GM21447 (cell line): ENCODE measurements around the gene KCNH1.

ENCODE experiments used
- ATAC-seq: cut with Tn5 transposase; IDR thresholded peaks from one replicate; pipeline ENCODE4 v1.9.1; 2021; ENCODE audit not compliant: unreplicated experiment

KCNH1 gene

DNA sequence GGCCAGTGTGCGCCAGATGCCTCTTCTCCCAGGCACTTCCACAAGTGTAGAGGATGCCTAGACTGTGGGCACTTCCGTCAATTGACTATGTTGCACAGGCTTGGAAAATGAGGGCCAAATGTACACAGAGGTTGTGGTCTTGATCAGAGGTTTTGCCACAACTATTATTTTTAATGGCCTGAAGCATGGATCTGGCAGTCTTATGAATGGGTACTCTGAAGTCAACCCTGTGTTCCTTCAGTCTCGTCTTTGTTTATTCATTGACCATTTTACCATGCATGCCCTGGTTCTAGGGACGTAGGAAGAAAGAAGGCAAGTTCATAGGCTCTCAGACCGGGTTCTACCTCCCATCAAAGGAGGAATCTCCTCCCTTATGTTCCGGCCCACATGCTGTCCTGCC lies 476.1 kb downstream of the KCNH1 start:
- no peak for ATAC-seq

GRCh38 chr1:210655511-210655910 lies 478.4 kb downstream of the KCNH1 start:
- no peak for ATAC-seq

- ATAC-seq: no peak
Measured at GRCh38 chr1:210654176-210654981, 479.6 kb downstream of the KCNH1 start.

DNA sequence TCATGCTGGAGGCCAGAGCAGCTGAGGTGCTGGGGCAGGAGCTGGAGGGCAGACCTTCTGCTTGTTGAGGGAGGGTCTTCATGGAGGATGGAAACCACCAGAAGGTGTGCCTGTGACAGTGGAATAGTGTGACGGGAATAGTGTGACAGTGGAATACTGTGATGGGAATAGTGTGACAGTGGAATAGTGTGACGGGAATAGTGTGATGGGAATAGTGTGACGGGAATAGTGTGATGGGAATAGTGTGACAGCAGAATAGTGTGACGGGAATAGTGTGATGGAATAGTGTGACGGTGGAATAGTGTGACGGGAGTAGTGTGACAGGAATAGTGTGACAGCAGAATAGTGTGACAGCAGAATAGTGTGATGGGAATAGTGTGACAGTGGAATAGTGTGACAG lies 480.2 kb downstream of the KCNH1 start:
- no peak for ATAC-seq

DNA sequence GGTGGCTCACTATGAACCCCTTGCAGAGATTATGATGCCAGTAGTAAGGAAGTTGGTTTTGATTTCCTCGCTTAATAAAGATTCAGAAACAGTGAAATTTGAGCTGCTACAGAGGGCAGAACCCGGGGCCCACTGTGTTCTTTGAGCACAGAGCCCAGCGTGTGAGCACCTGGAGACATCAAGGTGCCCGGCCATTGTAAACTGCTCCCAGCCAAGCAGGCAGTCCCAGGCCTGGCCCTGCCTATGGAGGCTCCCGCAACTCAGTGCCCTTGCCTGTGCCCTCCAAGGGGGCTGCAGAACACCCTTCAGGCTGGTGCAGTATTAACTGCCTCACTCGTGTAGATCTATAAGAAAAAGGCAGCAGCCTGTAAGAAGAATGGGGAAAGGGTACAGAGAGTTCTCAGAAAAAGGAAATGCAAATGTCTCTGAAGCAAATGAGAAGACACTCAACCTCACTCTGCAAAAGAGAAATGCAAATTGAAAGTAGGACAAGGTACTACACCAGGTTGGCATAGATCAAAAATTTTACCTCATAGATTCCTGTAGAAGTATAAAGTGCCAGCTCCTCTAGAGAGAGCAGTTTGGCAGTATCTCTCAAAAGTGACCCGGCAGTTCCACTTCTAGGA lies 481.5 kb downstream of the KCNH1 start:
- ATAC-seq: no peak

GRCh38 chr1:210650403-210650802 lies 483.5 kb downstream of the KCNH1 start:
- ATAC-seq: no peak

- ATAC-seq: no peak
Measured at GRCh38 chr1:210648588-210649269, 485.2 kb downstream of the KCNH1 start.

GRCh38 chr1:210647406-210648333 lies 486.3 kb downstream of the KCNH1 start:
- no peak for ATAC-seq

DNA sequence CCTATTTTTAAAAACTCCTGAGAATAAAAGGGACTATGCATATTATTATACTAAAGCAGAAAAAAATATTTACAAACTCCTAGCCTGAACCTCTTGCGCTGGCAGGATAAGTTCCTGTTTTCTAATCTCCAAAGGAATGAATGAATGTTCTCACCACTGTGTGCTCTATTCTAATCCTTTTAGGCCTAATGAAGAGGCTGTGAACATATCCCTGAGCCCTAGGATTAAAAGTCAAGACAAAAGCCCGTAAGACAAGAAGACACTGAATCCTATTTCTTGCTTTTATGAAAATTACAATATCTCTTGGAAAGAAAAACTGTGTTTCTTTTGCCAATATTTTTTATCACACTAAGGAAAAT lies 487.7 kb downstream of the KCNH1 start:
- no peak for ATAC-seq

- no peak for ATAC-seq
Measured at GRCh38 chr1:210645582-210646257, 488.2 kb downstream of the KCNH1 start.

DNA sequence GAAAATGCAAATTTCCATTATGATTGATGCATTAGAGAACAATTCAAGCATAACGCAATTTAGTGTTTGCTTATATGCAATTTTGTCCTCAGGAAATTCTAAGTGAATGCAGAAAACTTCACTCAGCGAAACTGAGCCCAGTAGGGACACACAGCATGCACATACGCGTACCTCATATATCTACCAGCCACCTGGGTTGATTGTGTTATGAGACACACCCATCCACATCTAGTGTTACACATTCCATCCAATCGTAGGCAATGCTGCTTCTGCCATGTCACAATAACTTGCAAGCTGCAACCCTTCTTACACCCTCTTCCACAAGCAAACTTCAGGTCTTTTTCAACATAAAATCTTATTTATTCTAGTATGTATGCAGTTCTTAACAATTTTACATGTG lies 492.4 kb downstream of the KCNH1 start:
- ATAC-seq: no peak

GRCh38 chr1:210635108-210635507 lies 498.8 kb downstream of the KCNH1 start:
- ATAC-seq: no peak

DNA sequence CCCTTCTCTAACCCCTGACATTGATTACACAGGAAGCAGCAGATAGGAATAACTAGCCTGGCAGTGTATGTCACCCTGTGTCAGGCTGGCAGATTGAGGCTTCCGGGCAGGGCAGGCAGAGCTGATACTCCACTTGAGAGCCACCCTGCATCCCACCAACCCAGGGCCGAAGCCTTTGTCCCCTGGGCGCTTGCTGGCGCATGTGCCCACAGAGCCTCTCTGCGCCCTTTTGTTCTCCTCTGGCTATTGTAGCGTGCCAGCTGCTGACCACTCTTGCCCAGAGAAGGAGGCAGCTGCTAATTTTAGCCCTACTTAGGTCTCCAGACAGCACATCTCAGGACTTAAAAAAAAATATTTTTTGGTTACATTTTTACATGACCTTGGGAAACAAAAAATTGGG lies 500.3 kb downstream of the KCNH1 start:
- no peak for ATAC-seq

DNA sequence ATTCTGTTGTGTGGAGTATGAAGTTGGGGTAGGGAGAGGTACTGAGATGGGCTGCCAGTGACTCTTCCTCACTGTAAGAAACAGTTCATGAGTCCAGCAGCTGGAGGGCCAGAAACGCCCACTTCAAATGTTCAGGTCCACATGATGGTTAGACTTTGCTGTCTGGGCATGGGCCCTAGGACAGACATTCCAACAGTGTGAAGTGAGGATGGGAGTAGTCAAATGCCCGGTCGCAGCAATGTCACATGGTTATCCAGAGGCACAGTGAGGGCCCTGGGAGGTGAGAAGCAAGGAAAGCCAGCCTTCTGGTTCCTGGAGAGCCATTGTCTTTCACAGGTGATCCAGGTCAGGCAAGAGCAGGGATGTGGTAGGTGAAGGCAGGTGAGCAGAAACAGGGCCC lies 500.8 kb downstream of the KCNH1 start:
- no peak for ATAC-seq

GRCh38 chr1:210631399-210631798 lies 502.5 kb downstream of the KCNH1 start:
- ATAC-seq: no peak

DNA sequence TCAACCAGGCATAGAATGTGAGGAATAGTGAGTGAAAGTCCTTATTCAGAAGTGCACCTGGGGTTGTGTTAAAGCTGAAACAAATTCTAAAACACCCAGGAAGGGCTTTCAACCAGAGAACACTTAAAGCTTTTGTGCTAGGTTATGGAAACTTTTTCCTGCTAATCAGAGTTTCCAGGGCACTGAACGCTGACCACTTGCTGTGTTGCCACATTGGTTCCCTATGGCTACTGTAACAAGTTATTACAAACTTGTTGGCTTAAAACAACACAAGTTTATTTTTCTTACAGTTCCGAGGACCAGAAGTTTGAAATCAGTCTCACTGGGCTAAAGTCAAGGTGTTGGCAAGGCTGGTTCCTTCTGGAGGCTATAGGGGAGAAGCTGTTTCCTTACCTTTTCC lies 504.7 kb downstream of the KCNH1 start:
- no peak for ATAC-seq

- ATAC-seq: no peak
Measured at GRCh38 chr1:210627755-210628154, 506.2 kb downstream of the KCNH1 start.
